HL-60/S4 treated with retinoic acid at 250 ng/mL for 4 days and 3 days (cell line): ENCODE results near the gene ADGRL3.
"Not testable (repeated sequence)": the region's sequence is repeated elsewhere in the genome, so short reads cannot be mapped to it uniquely, and the experiment has no call there.

Source experiments
- in situ Hi-C: fragments of 300-500 bp; cut with MboI; formaldehyde crosslinking; loops from 2 replicates; pipeline ENCODE4 v1.7.0; 2022; ENCODE audit warnings: low sequenced_read_pairs

Gene ADGRL3

DNA sequence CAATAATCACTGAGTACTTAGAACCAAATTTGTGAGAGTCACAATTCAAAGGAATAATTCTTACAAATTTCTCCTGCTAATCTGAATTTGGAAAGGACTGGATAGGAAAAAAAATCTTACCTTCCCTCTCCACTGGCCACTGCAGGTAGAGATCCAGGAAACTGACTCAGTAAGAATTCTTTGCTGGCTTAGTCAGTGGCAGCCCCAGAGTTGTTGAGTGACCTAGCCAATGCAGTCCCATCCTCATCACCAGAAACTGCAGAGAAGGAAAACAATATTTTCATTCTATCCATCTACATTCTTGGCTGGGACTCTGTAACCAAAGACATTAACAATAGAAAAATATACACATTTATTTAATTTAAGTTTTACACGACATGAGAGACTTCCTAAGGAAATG lies 572.0 kb downstream of the ADGRL3 start:
- in situ Hi-C loops, result no loop called here

DNA sequence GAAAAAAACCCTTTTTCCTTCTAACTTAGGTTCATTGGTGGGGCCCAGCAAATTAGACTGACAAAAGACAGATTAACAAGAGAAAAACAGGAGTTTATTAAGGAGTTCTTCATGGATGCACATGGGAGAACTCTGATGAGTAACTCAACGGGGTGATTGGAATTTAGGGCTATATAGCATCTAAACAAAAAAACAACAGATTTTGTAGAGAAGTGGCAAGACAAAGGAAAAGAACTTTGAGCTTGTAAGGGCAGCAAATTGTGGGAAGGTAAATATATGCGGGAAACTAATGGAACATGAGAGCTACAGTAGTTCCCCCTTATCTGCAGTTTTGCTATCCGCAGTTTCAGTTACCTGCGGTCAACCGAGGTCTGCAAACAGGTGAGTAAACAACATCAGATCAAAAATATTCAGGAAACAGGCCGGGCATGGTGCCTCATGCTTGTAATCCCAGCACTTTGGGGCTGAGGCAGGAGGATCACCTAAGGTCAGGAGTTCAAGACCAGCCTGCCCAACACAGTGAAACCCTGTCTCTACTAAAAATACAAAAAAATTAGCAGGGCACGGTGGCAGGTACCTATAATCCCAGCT lies 573.6 kb downstream of the ADGRL3 start:
- in situ Hi-C loops, result no loop called here

DNA sequence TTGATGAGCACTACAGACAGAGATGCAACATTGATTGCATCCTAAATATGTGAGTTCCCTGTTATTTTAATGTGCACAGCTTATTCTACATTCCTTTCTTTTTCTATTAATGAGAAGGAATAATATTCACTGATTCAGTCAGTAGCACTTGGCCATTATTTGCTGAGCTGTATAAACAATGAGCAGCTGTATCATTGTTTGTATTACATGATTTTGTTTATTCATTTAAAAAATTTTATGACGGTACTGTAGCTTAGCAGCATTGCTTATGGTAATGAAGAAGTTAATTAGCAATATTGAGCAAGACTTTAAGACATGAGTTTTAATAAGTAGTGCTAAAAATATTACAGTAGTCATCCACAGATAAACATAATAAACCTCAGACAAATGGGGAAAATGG lies 582.0 kb downstream of the ADGRL3 start:
- in situ Hi-C loops, result no loop called here

DNA sequence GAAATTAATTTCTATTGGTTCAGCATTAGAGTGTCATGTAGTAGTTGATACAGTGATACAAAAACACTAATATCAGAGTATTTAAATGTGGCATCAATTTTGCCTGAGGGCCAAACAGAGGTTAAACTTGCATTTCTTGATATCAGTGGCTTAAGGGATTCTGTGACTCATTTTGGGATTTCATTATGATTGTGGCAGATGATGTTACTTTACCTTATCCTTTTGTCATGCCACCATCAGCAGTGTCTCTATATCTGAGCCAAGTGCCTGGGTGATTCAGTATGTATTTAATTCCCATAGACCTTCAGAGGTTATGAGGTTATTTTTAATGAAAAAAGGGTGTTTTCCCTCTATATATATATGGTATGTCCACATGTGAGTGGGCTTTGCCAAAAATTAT lies 582.9 kb downstream of the ADGRL3 start:
- in situ Hi-C loops, result no loop called here

GRCh38 chr4:61785761-61786160 lies 585.6 kb downstream of the ADGRL3 start:
- in situ Hi-C loops, result no loop called here

DNA sequence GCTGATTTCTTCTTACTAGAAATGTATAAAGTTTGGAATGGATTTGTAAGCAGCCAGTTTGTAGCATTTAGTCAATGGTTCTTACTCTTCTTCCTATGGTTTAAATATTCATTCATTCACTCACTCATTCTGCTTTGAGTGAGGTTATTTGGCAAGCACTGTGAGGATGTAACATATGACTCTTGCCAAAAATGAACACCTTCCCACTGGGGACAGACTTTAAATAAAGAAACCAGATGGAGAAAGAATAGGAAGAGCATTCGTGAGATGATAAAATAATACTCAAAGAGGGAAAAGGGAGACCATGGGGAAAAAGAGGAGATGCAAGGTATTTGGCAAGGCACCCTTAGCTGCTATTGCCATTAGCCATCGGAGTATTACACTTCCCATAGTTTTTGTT lies 586.1 kb downstream of the ADGRL3 start:
- in situ Hi-C loops, result no loop called here

DNA sequence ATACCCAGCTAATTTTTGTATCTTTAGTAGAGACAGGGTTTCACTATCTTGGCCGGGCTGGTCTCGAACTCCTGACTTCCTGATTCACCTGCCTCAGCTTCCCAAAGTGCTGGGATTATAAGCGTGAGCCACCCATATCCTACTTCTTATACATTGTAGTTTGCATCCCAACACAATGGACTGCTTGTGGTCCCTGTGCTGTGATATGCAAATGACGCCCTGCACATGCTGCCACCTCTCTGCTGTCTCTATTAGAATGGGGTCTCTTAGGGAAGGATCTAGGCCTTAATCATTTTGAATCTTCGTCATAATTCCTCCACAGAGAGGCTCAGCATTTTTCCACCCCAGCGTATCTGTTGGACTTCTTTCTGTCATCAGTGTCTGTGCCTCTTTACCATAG lies 595.9 kb downstream of the ADGRL3 start:
- in situ Hi-C loops, result no loop called here

GRCh38 chr4:61799794-61800193 lies 599.7 kb downstream of the ADGRL3 start:
- in situ Hi-C loops, result no loop called here

- in situ Hi-C loops, result no loop called here
Observed at GRCh38 chr4:61805227-61805626, 605.1 kb downstream of the ADGRL3 start.

DNA sequence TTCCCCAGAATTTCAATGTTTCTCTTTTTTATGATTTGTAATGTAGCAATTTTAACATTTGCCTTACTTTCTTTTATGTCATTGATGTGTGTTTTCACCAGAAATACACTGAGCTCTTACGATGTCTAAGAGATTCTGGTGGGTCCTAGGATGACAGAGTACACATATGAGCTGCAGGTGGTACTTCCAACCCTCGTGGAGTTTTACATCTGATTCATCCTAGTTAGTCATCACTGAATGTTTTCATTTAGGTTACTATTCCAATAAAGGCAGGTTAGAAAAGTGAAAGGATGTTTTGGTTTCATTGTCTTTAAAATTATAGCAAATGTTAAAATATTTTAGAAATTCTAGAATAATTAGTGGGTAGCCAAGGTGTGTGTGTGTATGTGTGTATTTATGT lies 605.9 kb downstream of the ADGRL3 start:
- in situ Hi-C loops, result no loop called here

GRCh38 chr4:61812171-61812570 lies 612.0 kb downstream of the ADGRL3 start:
- in situ Hi-C loops, result no loop called here

DNA sequence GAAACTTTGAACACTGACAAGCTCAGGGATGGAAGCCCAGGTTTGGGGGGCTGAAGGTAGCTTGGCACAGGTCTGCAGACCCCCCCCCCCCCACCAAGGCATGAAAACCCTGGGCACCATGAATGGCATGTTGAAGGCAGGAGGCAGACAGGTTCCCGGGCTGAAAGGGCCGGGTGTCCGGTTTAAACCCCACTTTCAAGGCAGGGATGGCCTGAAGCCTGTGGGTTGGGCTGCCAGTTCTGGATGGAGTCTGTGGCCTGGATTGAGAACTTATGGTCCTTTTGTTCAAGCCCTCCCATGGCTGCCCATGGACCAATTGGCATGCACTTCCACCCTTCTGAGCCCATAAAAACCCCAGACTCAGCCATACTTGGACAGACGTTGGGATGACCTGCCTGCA lies 616.9 kb downstream of the ADGRL3 start:
- in situ Hi-C loops, result no loop called here

- in situ Hi-C loops, result no loop called here
Observed at GRCh38 chr4:61820136-61820535, 620.0 kb downstream of the ADGRL3 start.

DNA sequence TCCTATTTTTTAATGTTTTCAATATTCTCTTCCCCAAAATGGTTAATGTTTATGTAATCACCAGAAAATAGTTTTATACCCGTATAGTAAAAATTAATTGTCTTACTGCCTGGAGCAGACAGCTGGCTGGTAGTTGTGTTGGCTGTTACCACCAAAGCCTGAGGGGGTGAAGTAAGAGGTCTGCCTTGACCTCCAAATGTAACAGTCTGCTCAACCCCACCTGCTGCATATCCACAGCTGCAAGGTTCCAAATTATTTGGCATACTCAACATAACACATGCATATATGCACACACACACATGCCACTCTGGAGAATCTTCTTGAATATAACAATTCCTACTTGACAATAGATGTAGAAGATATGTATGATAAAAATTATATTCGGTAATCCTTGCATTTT lies 624.3 kb downstream of the ADGRL3 start:
- in situ Hi-C loops, result no loop called here

DNA sequence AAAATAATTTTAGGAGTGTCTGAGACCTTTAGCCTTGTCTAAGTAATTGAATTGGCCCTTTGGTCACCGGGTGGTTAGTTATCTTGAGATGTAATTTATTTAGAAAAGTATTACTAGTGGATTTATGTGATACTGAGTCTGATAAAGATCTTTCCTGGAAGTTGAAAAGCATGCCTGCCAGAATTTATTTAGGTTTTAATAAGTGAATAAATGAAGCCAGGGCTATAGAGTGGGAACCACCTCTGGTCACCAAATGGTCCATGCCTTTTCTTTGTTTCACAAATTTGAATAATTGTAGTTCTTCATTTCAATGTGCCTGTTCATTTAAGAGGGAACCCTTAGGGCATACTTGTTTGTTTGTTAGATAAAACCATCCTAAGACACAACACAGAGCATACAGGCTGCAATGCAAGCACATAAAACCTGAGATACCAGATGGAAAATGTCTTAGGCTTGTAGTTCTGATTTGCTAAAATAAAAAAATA lies 627.8 kb downstream of the ADGRL3 start:
- in situ Hi-C loops, result no loop called here

- in situ Hi-C loops, result no loop called here
Observed at GRCh38 chr4:61828960-61829359, 628.8 kb downstream of the ADGRL3 start.

- in situ Hi-C loops, result no loop called here
Observed at GRCh38 chr4:61831987-61832386, 631.9 kb downstream of the ADGRL3 start.

DNA sequence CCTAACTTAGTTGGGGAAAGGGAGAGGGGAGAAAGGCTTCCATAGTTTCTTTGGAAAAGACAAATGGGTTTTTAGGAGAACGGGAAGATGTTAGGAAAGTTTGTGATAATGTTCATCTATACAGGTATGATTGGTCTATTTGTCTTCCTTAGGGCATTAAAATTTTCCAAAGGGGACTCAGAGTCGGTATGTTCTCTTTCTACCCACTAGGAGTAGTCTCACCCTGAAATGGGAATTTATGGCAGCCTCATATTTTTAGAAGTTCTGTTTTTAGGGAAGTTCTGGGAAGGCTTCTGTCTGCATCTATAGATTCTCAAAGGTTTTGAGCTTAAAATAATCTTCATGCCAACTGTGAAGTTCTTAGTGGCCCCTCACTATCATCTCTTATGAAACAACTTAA lies 637.3 kb downstream of the ADGRL3 start:
- in situ Hi-C loops, result no loop called here

- in situ Hi-C loops, result no loop called here
Observed at GRCh38 chr4:61838072-61838471, 637.9 kb downstream of the ADGRL3 start.

- in situ Hi-C loops, result no loop called here
Observed at GRCh38 chr4:61841714-61842113, 641.6 kb downstream of the ADGRL3 start.

- in situ Hi-C loops, result no loop called here
Observed at GRCh38 chr4:61851126-61851525, 651.0 kb downstream of the ADGRL3 start.

DNA sequence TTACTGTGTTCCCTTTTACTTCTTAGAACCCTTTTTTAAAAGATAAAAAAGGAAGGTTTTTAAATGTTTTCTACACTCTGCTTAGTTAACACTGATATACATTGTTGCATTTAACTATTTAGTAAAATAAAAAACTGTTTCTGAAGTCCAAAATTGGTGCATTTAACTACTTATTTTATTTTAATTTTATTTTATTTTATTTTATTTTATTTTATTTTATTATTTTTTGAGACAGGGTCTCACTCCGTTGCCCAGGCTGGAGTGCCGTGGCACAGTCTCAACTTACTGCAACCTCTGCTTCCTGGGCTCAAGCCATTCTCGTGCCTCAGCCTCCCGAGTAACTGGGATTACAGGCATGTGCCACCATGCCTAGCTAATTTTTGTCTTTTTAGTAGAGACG lies 652.0 kb downstream of the ADGRL3 start:
- in situ Hi-C loops, result not testable (repeated sequence)

DNA sequence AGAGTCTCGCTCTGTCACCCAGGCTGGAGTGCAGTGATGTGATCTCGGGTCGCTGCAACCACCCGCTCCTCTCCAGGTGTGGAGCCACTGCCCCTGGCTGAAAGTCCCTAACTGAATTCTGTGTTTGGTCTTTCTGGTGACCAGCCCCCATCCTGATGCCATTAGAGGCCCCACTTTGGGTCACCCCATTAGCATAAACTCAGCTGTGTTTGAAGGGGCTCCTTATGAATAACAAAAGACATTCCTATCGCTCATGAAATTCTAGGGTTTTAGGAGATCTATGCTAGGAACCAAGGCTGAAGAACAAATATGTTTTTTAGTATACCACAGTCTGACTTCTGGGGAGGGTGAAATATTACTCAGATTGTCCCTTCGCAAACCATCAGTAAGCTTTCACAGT lies 652.9 kb downstream of the ADGRL3 start:
- in situ Hi-C loops, result no loop called here
